Astrocyte (in vitro differentiated cells and primary cell): ENCODE measurements around the gene NAA60.

Experiments used
- CTCF ChIP-seq: IDR thresholded peaks from 2 replicates; pipeline ENCODE4 v1.5.1; 2011; ENCODE audit warnings: low read depth, mild to moderate bottlenecking, inconsistent platforms, low read length, moderate library complexity; ENCODE audit not compliant: insufficient read depth
- EZH2 ChIP-seq: IDR thresholded peaks from 2 replicates; pipeline ENCODE4 v1.6.1; 2012; ENCODE audit warnings: mild to moderate bottlenecking, low read length, inconsistent platforms; ENCODE audit not compliant: insufficient read depth

DNA sequence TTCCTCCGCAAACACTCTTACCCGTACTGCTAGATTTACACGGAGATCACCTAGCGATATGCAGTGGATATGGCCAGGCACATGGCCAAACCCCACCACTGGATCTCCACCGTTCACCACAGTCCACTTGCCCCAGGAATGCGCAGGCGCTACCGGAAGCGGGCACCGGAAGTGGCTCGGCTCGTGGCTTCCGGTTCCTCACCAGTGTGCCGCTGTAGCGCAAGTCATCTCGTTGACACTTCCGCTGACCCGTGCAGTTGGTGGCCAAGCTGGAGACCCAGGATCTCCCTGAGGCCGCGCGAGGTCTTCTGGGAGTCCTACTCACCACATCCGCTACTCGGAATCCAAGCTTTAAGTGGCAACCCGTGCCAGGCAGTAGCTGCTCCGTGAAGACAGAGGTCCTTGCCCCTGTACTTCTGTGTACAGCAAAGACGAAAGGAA lies 11.7 kb upstream of the NAA60 start:
- TF ChIP-seq CTCF (no peak), EZH2 (no peak)
